ENCODE results near the gene GRK4. TPM values are rescaled to one million over a fixed set of nuclear protein-coding genes. Genes with fewer than 3 reads are reported as not detected.
A peak's percentile ranks its signal among the peaks of the same experiment; 100 is the strongest.
"Not testable (repeated sequence)": the region's sequence is repeated elsewhere in the genome, so short reads cannot be mapped to it uniquely, and the experiment has no call there.

The GRK4 gene
- total RNA-seq: 10 to 100 TPM in 1 of 4 donors, 1 to 10 TPM in 3; 7.6 to 10.8 (median 9.1) TPM

GRCh38 chr4:2963175-2963965, at the start of gene GRK4, which contains the start of gene NOP14:
GRK4 (plus strand) TSS chr4:2963571; CDS start chr4:2964071, 500 bp downstream.
NOP14 (minus strand) TSS chr4:2963406; CDS start chr4:2963319, 87 bp downstream.
- peak; percentile 97 to 98 for DNase-seq
- H3K4me3 ChIP-seq (replicated peaks in 1 of 3): peak within 1 kb of the TSS; percentile 54 to 99 (median 82)
- H3K36me3 ChIP-seq: no peaks in the 10 kb centered on the region
- peaks cover 23 to 24% of the 10 kb centered on the region in 2 donors for H3K4me1 ChIP-seq
- intact Hi-C loops (cut with DNase I): no loop called here
- H3K9me3 ChIP-seq: no peaks in the 10 kb centered on the region
- WGBS, 2 donors: 0 to 1% methylated on average over 6 to 39 of the region's 105 CpGs
- H3K27ac ChIP-seq: peak within 1 kb of the TSS; percentile 5 to 84 (median 78)
- peak in 4 of 6 experiments; percentile 16 to 43 (median 38) for TF ChIP-seq CTCF (IDR thresholded peaks at IDR 0.05)
- TF ChIP-seq POLR2A (IDR thresholded peaks at IDR 0.05): peak; percentile 24 to 75
- no peaks in the 10 kb centered on the region for H3K27me3 ChIP-seq

GRCh38 chr4:2914256-2915126, 48.9 kb upstream of the GRK4 start:
- Histone ChIP-seq H3K4me3 (replicated peaks in 1 of 3) (no peak overlapping the region), H3K9me3 (no peaks in the 10 kb centered on the region), H3K27me3 (no peaks in the 10 kb centered on the region), H3K27ac (no peak overlapping the region), H3K4me1 (peaks cover 4% of the 10 kb centered on the region in 2 donors), H3K36me3 (peaks cover 26 to 34% of the 10 kb centered on the region in 2 donors)
- DNase-seq: no peak
- intact Hi-C loops (cut with DNase I): no loop called here
- no peak for TF ChIP-seq POLR2A (IDR thresholded peaks at IDR 0.05)
- no peak for TF ChIP-seq CTCF (IDR thresholded peaks at IDR 0.05)
- 86 to 90% methylated on average over 14 to 16 of the region's 16 CpGs for WGBS, 2 donors

- no peak overlapping the region for H3K4me3 ChIP-seq (replicated peaks in 1 of 3)
- WGBS, 2 donors: 88 to 96% methylated on average over 9 of the region's 9 CpGs
- TF ChIP-seq CTCF (IDR thresholded peaks at IDR 0.05): no peak
- peaks cover 23 to 29% of the 10 kb centered on the region in 2 donors for H3K36me3 ChIP-seq
- H3K27ac ChIP-seq: no peak overlapping the region
- intact Hi-C loops (cut with DNase I): no loop called here
- no peak for DNase-seq
- no peaks in the 10 kb centered on the region for H3K27me3 ChIP-seq
- no peaks in the 10 kb centered on the region for H3K9me3 ChIP-seq
- H3K4me1 ChIP-seq: peaks cover 4% of the 10 kb centered on the region in 2 donors
These were observed 47.6 kb upstream of the GRK4 start for GRCh38 chr4:2915789-2916188.

- H3K4me1 ChIP-seq; H3K4me3 ChIP-seq (replicated peaks in 1 of 3); intact Hi-C loops (cut with DNase I); DNase-seq; H3K27ac ChIP-seq; H3K27me3 ChIP-seq; H3K9me3 ChIP-seq: not testable (repeated sequence)
- peaks cover 17 to 26% of the 10 kb centered on the region in 2 donors for H3K36me3 ChIP-seq
- WGBS, 2 donors: 98 to 99% methylated on average over 2 of the region's 2 CpGs
These were observed 46.7 kb upstream of the GRK4 start for GRCh38 chr4:2916696-2917095.

- H3K36me3 ChIP-seq: peaks cover 10 to 26% of the 10 kb centered on the region in 2 donors
- 81 to 91% methylated on average over 2 of the region's 2 CpGs for WGBS, 2 donors
These were observed 45.1 kb upstream of the GRK4 start for GRCh38 chr4:2918300-2918699.

GRCh38 chr4:2918714-2919113, 44.7 kb upstream of the GRK4 start:
- H3K9me3 ChIP-seq; H3K27ac ChIP-seq; H3K27me3 ChIP-seq; DNase-seq; intact Hi-C loops (cut with DNase I); H3K4me3 ChIP-seq (replicated peaks in 1 of 3); H3K4me1 ChIP-seq: not testable (repeated sequence)
- peaks cover 10 to 26% of the 10 kb centered on the region in 2 donors for H3K36me3 ChIP-seq
- 95 to 96% methylated on average over 8 of the region's 8 CpGs for WGBS, 2 donors

More at GRCh38 chr4:2918300-2918699, 45.1 kb upstream of the GRK4 start:
- H3K4me1 ChIP-seq; H3K27me3 ChIP-seq; intact Hi-C loops (cut with DNase I); DNase-seq; H3K27ac ChIP-seq; H3K4me3 ChIP-seq (replicated peaks in 1 of 3); H3K9me3 ChIP-seq: not testable (repeated sequence)

GRCh38 chr4:2922453-2923101, 40.8 kb upstream of the GRK4 start:
- intact Hi-C loops (cut with DNase I); H3K9me3 ChIP-seq; H3K27ac ChIP-seq; H3K27me3 ChIP-seq; DNase-seq; H3K4me3 ChIP-seq (replicated peaks in 1 of 3): not testable (repeated sequence)
- H3K36me3 ChIP-seq: peaks cover 20 to 25% of the 10 kb centered on the region in 2 donors
- peaks cover 12 to 16% of the 10 kb centered on the region in 2 donors for H3K4me1 ChIP-seq
- 61% methylated on average over 5 to 6 of the region's 7 CpGs for WGBS, 2 donors
